DOHH2 (cell line): ENCODE data around the gene ZNF276.

ENCODE experiments used
- H3F3A ChIP-seq: fragments of 200-600 bp; sonication (generic), shearing (Covaris generic); 2 replicates; pipeline ENCODE4 v1.6.0; 2016; ENCODE audit warnings: antibody characterized with exemption, mild to moderate bottlenecking; ENCODE audit not compliant: control insufficient read depth, insufficient read depth
- H3K27ac ChIP-seq: fragments of 200-600 bp; sonication (generic); 2 replicates; pipeline ENCODE4 v1.5.1; 2014; ENCODE audit warnings: low read depth, mild to moderate bottlenecking, low read length, moderate library complexity
- H3K27me3 ChIP-seq: fragments of 200-600 bp; sonication (generic); 2 replicates; pipeline ENCODE4 v1.6.1; 2014; ENCODE audit warnings: mild to moderate bottlenecking, low read length, mixed read lengths; ENCODE audit not compliant: control insufficient read depth
- H3K36me3 ChIP-seq: fragments of 200-600 bp; sonication (generic); 2 replicates; pipeline ENCODE4 v1.6.1; 2014; ENCODE audit warnings: mild to moderate bottlenecking, low read length, moderate library complexity, mixed read lengths; ENCODE audit not compliant: control insufficient read depth
- H3K4me1 ChIP-seq: fragments of 200-600 bp; sonication (generic); 2 replicates; pipeline ENCODE4 v1.6.1; 2014; ENCODE audit warnings: mild to moderate bottlenecking, low read length, mixed read lengths; ENCODE audit not compliant: control insufficient read depth
- H3K4me2 ChIP-seq: fragments of 200-600 bp; sonication (generic); 2 replicates; pipeline ENCODE4 v1.6.0; 2014; ENCODE audit warnings: mild to moderate bottlenecking, low read length, moderate library complexity
- H3K4me3 ChIP-seq: fragments of 200-600 bp; sonication (generic); 2 replicates; pipeline ENCODE4 v1.5.1; 2014; ENCODE audit warnings: mild to moderate bottlenecking, low read length, mixed read lengths
- H3K79me2 ChIP-seq: fragments of 200-600 bp; sonication (generic); 2 replicates; pipeline ENCODE4 v1.6.1; 2014; ENCODE audit warnings: mild to moderate bottlenecking, low read length, mixed read lengths; ENCODE audit not compliant: control insufficient read depth
- H3K9me2 ChIP-seq: fragments of 200-600 bp; sonication (generic); replicated peaks from 2 replicates; pipeline ENCODE4 v1.6.1; 2014; ENCODE audit warnings: mild to moderate bottlenecking, low read length, mixed read lengths; ENCODE audit not compliant: control insufficient read depth
- H3K9me3 ChIP-seq: fragments of 200-600 bp; sonication (generic); 2 replicates; pipeline ENCODE4 v1.6.1; 2014; ENCODE audit warnings: antibody characterized with exemption, low read length, mixed read lengths; ENCODE audit not compliant: control insufficient read depth, insufficient read depth
- H4K20me1 ChIP-seq: fragments of 200-600 bp; sonication (generic); 2 replicates; pipeline ENCODE4 v1.6.0; 2014; ENCODE audit warnings: low read depth, mild to moderate bottlenecking, antibody characterized with exemption, low read length, moderate library complexity; ENCODE audit not compliant: control insufficient read depth, insufficient read depth
- CTCF ChIP-seq: fragments of 200-600 bp; sonication (generic); IDR thresholded peaks from one replicate; pipeline ENCODE4 v1.5.1; 2014; ENCODE audit warnings: antibody characterized with exemption, mild to moderate bottlenecking, low read depth, low read length; ENCODE audit not compliant: poor library complexity, severe bottlenecking
- EZH2phosphoT487 ChIP-seq: fragments of 200-600 bp; sonication (generic); IDR thresholded peaks from 2 replicates; pipeline ENCODE4 v1.6.1; 2017; ENCODE audit warnings: borderline replicate concordance, mild to moderate bottlenecking, antibody characterized with exemption, low read length, moderate library complexity, mixed read lengths

The ZNF276 gene

GRCh38 chr16:89764711-89765201 lies 43.4 kb downstream of the ZNF276 start:
- H3K27me3 ChIP-seq: no peaks in the 10 kb centered on the region
- H4K20me1 ChIP-seq: peaks cover 6% of the 10 kb centered on the region; the same call in 1 of the 2 replicates
- TF ChIP-seq EZH2phosphoT487 (no peak), CTCF (no peak)
- peak overlapping the region; percentile 59 for H3K4me2 ChIP-seq
- H3K4me1 ChIP-seq: peaks cover 35% of the 10 kb centered on the region
- H3K9me2 ChIP-seq: no peaks in the 10 kb centered on the region
- peaks cover 95% of the 10 kb centered on the region for H3K36me3 ChIP-seq
- H3F3A ChIP-seq: peaks cover 4% of the 10 kb centered on the region; the same call in 1 of the 2 replicates
- peak overlapping the region; percentile 47 for H3K4me3 ChIP-seq
- H3K27ac ChIP-seq: peak overlapping the region; percentile 71
- H3K9me3 ChIP-seq: no peaks in the 10 kb centered on the region
- peaks cover 44% of the 10 kb centered on the region for H3K79me2 ChIP-seq

- H3K27me3 ChIP-seq: no peaks in the 10 kb centered on the region
- H3K4me1 ChIP-seq: peaks cover 35% of the 10 kb centered on the region
- no peaks in the 10 kb centered on the region for H3K9me2 ChIP-seq
- peaks cover 95% of the 10 kb centered on the region for H3K36me3 ChIP-seq
- H3K27ac ChIP-seq: peak overlapping the region; percentile 71
- H3K9me3 ChIP-seq: no peaks in the 10 kb centered on the region
- H4K20me1 ChIP-seq: peaks cover 6% of the 10 kb centered on the region; the same call in 1 of the 2 replicates
- H3F3A ChIP-seq: peaks cover 4% of the 10 kb centered on the region; the same call in 1 of the 2 replicates
- TF ChIP-seq CTCF: no peak
- no peak for TF ChIP-seq EZH2phosphoT487
- H3K79me2 ChIP-seq: peaks cover 41% of the 10 kb centered on the region
- H3K4me3 ChIP-seq: peak overlapping the region; percentile 47; the same call in 1 of the 2 replicates
- H3K4me2 ChIP-seq: peak overlapping the region; percentile 59
Observed at GRCh38 chr16:89765292-89765830, 44.0 kb downstream of the ZNF276 start.

GRCh38 chr16:89770367-89770766 lies 49.0 kb downstream of the ZNF276 start:
- Histone ChIP-seq H3K79me2 (peaks cover 17% of the 10 kb centered on the region), H3F3A (0 out of 2 replicates have a peak, but pooled peaks cover 3% of the 10 kb centered on the region), H3K4me1 (peaks cover 21% of the 10 kb centered on the region), H3K27ac (no peak overlapping the region), H3K27me3 (no peaks in the 10 kb centered on the region), H3K4me3 (no peak overlapping the region), H3K9me2 (no peaks in the 10 kb centered on the region), H3K4me2 (no peak overlapping the region), H3K9me3 (no peaks in the 10 kb centered on the region), H3K36me3 (peaks cover 95% of the 10 kb centered on the region), H4K20me1 (no peaks in the 10 kb centered on the region)
- TF ChIP-seq CTCF (no peak), EZH2phosphoT487 (no peak)
